OCI-LY7 (cell line): ENCODE measurements around the gene KIAA1755. TPM values are rescaled to one million over a fixed set of nuclear protein-coding genes. Genes with fewer than 3 reads are reported as not detected.

Experiments
- BruUV-seq: library from RNA; stranded (reverse); fragments of 400-500 nt; replicated peaks from 2 replicates; lab custom pipeline; 2021; lab: Mats Ljungman, UMichigan
- CTCF ChIA-PET: fragments of 300-600 bp; sonication (Branson Sonifier 250); formaldehyde crosslinking; loops from one replicate; lab custom pipeline; 2022; ENCODE audit warnings: antibody characterized with exemption; ENCODE audit not compliant: unreplicated experiment; lab: Charles Lee
- POLR2A ChIA-PET: fragments of 300-600 bp; sonication (Branson Sonifier 250); formaldehyde crosslinking; loops from one replicate; lab custom pipeline; 2022; ENCODE audit warnings: antibody characterized with exemption; lab: Charles Lee
- DNase-seq: peaks from one replicate; pipeline ENCODE4 v3.0.0-alpha.2; 2015; ENCODE audit warnings: low spot score
- H2AFZ ChIP-seq: fragments of 200-600 bp; sonication (generic), shearing (Covaris generic); 2 replicates; pipeline ENCODE4 v1.6.1; 2014; ENCODE audit warnings: mild to moderate bottlenecking, antibody characterized with exemption, low read length, moderate library complexity
- H3K27ac ChIP-seq: fragments of 200-600 bp; sonication (generic); 2 replicates; pipeline ENCODE4 v1.5.1; 2014; ENCODE audit warnings: mixed run types, low read depth, mild to moderate bottlenecking, moderate library complexity, low read length, inconsistent platforms; ENCODE audit not compliant: poor library complexity, severe bottlenecking
- H3K36me3 ChIP-seq: fragments of 200-600 bp; sonication (generic); 2 replicates; pipeline ENCODE4 v1.6.1; 2014; ENCODE audit warnings: mild to moderate bottlenecking, antibody characterized with exemption, low read length, moderate library complexity, mixed read lengths; ENCODE audit not compliant: insufficient read depth
- H3K4me1 ChIP-seq: fragments of 200-600 bp; sonication (generic); 2 replicates; pipeline ENCODE4 v1.5.1; 2014; ENCODE audit warnings: mild to moderate bottlenecking, low read length; ENCODE audit not compliant: insufficient read depth, poor library complexity, severe bottlenecking
- H3K4me2 ChIP-seq: fragments of 200-600 bp; sonication (generic); 2 replicates; pipeline ENCODE4 v1.6.1; 2014; ENCODE audit warnings: mild to moderate bottlenecking, low read length
- H3K4me3 ChIP-seq: fragments of 200-600 bp; sonication (generic); 2 replicates; pipeline ENCODE4 v1.5.1; 2014; ENCODE audit warnings: mild to moderate bottlenecking, low read depth, low read length; ENCODE audit not compliant: poor library complexity, severe bottlenecking
- H3K79me2 ChIP-seq: fragments of 200-600 bp; sonication (generic); 2 replicates; pipeline ENCODE4 v1.6.1; 2016; ENCODE audit warnings: low read depth, mild to moderate bottlenecking, low read length, moderate library complexity, mixed read lengths; ENCODE audit not compliant: insufficient read depth
- H3K9me2 ChIP-seq: fragments of 200-600 bp; sonication (generic); 2 replicates; pipeline ENCODE4 v1.6.1; 2016; ENCODE audit warnings: mild to moderate bottlenecking, low read length, mixed read lengths; ENCODE audit not compliant: insufficient read depth
- H3K9me3 ChIP-seq: fragments of 200-600 bp; sonication (generic); 2 replicates; pipeline ENCODE4 v1.6.1; 2014; ENCODE audit warnings: mild to moderate bottlenecking, mixed run types, low read length, mixed read lengths
- H4K20me1 ChIP-seq: fragments of 200-600 bp; sonication (generic); 2 replicates; pipeline ENCODE4 v1.6.1; 2014; ENCODE audit warnings: mild to moderate bottlenecking, antibody characterized with exemption, low read length, moderate library complexity, mixed read lengths; ENCODE audit not compliant: insufficient read depth
- CTCF ChIP-seq: fragments of 200-600 bp; sonication (generic); conservative IDR thresholded peaks from 2 replicates; pipeline ENCODE4 v1.5.1; 2014; ENCODE audit warnings: mild to moderate bottlenecking, antibody characterized with exemption, low read length, moderate library complexity, mixed read lengths
- EZH2phosphoT487 ChIP-seq: fragments of 200-600 bp; sonication (generic); IDR thresholded peaks from 2 replicates; pipeline ENCODE4 v1.6.1; 2018; ENCODE audit warnings: low read depth, borderline replicate concordance, mild to moderate bottlenecking, mixed run types, antibody characterized with exemption, low read length, moderate library complexity, mixed read lengths
- intact Hi-C: fragments of 100-400 bp; cut with micrococcal nuclease; formaldehyde crosslinking; loops from one replicate; pipeline ENCODE4 v1.10.0; 2022; ENCODE audit not compliant: unreplicated experiment
- total RNA-seq, 2 experiments: library from RNA; depleted of rRNA in 1 of 2; stranded (reverse); fragments of >200 nt in 1 of 2; shearing (Covaris generic) in 1 of 2; gene quantifications; 2 replicates each; pipeline ENCODE4 v1.2.3, GENCODE V29; 2014 to 2022

KIAA1755 gene
- total RNA-seq, 2 experiments from 2014 or later = not detected

- no peaks in the 10 kb centered on the region for H3K9me3 ChIP-seq
- H3K27ac ChIP-seq = no peak overlapping the region
- no peaks in the 10 kb centered on the region for H3K79me2 ChIP-seq
- no TSS peak for BruUV-seq
- no peaks in the 10 kb centered on the region for H4K20me1 ChIP-seq
- TF ChIP-seq CTCF (no peak), EZH2phosphoT487 (no peak)
- H3K36me3 ChIP-seq = no peaks in the 10 kb centered on the region
- no peaks in the 10 kb centered on the region for H3K9me2 ChIP-seq
- CTCF ChIA-PET = interaction anchor here (0.6 kb wide), 1 partner anchor 565 kb away, joined by 3 read pairs; no protein-coding TSS in a partner anchor
- intact Hi-C loops = no loop called here
- DNase-seq = no peak
- H3K4me3 ChIP-seq = no peak overlapping the region
- no peaks in the 10 kb centered on the region for H3K4me1 ChIP-seq
- no peak overlapping the region for H2AFZ ChIP-seq
- no peak overlapping the region for H3K4me2 ChIP-seq
- POLR2A ChIA-PET = interaction anchor here (0.7 kb wide), 1 partner anchor 326 kb away, joined by 3 read pairs; no protein-coding TSS in a partner anchor
These were observed 41.3 kb downstream of the KIAA1755 start for GRCh38 chr20:38219006-38219950.

- Histone ChIP-seq H3K9me2 (no peaks in the 10 kb centered on the region), H3K79me2 (no peaks in the 10 kb centered on the region), H3K36me3 (no peaks in the 10 kb centered on the region), H3K4me2 (no peak overlapping the region), H2AFZ (no peak overlapping the region), H3K4me1 (no peaks in the 10 kb centered on the region), H3K9me3 (no peaks in the 10 kb centered on the region), H4K20me1 (no peaks in the 10 kb centered on the region), H3K27ac (no peak overlapping the region), H3K4me3 (no peak overlapping the region)
- POLR2A ChIA-PET = no interaction called here
- no peak for DNase-seq
- BruUV-seq = no TSS peak
- CTCF ChIA-PET = no interaction called here
- TF ChIP-seq CTCF (no peak), EZH2phosphoT487 (no peak)
- intact Hi-C loops = no loop called here
These were observed 42.0 kb downstream of the KIAA1755 start for GRCh38 chr20:38218566-38218885.
